ENCODE results near the gene CYP2W1. TPM values are rescaled to one million over a fixed set of nuclear protein-coding genes. Genes with fewer than 3 reads are reported as not detected.

The CYP2W1 gene
- total and polyA plus RNA-seq, 10 of the 15 experiments (the other 5 are each of a cell fraction or from before 2014, with no cell fraction given), result not detected

- Histone ChIP-seq H3K4me2 (ENCODE audit: control insufficient read depth, insufficient read depth) (no peak overlapping the region), H3K9me3 (replicated peaks; ENCODE audit: control insufficient read depth, insufficient read depth, low read length) (no peaks in the 10 kb centered on the region), H3K4me3 (no peak overlapping the region), H3K27me3 (replicated peaks in 1 of 2; ENCODE audit: control insufficient read depth in 2 of 2, insufficient read depth in 2 of 2, low read length in 1 of 2) (no peaks in the 10 kb centered on the region), H3K9ac (ENCODE audit: control insufficient read depth, insufficient read depth, low read length) (no peak overlapping the region), H4K20me1 (ENCODE audit: control insufficient read depth, insufficient read depth) (no peaks in the 10 kb centered on the region), H3K79me2 (ENCODE audit: control insufficient read depth, insufficient read depth, low read length) (no peaks in the 10 kb centered on the region), H3K4me1 (ENCODE audit: control insufficient read depth, insufficient read depth, low read length) (peaks cover 9% of the 10 kb centered on the region), H2AFZ (ENCODE audit: control insufficient read depth, low read depth, low read length) (no peak overlapping the region), H3K36me3 (ENCODE audit: control insufficient read depth in 2 of 2, insufficient read depth in 2 of 2, low read length in 1 of 2) (peaks cover 3 to 9% of the 10 kb centered on the region in 2 experiments; a peak in 3 of 4 replicates), H3K27ac (ENCODE audit: control insufficient read depth, insufficient read depth) (no peak overlapping the region)
- DNase-seq (ENCODE audit: low read depth, low spot score), result no peak
- SMC1A ChIA-PET (ENCODE audit: uncharacterized antibody, unreplicated experiment), result interaction anchor here (0.9 to 6.2 kb wide), 13 partner anchors 16 to 188 kb away, joined by 3 to 121 read pairs (median 18); partner anchors contain the start of genes GPER1 and GPR146
- TF ChIP-seq TCF12 (IDR thresholded peaks at IDR 0.05; ENCODE audit: low read depth, low read length) (0 out of 2 replicates have a peak, but pooled peaks have one; percentile 25), ZBTB4 (CRISPR knock-in tag; IDR thresholded peaks at IDR 0.05) (no peak)
- 49% methylated on average over 28 of the region's 28 CpGs for WGBS (ENCODE audit: insufficient coverage, insufficient replicate concordance, low lambda C conversion rate, missing lambda C conversion rate)
- POLR2A ChIA-PET, result interaction anchor here (1.1 to 3.6 kb wide), 3 partner anchors 16 to 91 kb away, joined by 3 to 29 read pairs (median 14); no protein-coding TSS in a partner anchor
- intact Hi-C loops (cut with micrococcal nuclease; ENCODE audit: unreplicated experiment), result loop anchor here (5.0 kb wide), 1 partner anchor 93 kb away; the partner anchor contains the start of gene GPER1
- FAIRE-seq, result no peak
- RAD21 ChIA-PET (ENCODE audit: unreplicated experiment), result interaction anchor here (0.6 to 4.8 kb wide), 15 partner anchors 11 to 251 kb away, joined by 3 to 196 read pairs (median 10); partner anchors contain the start of genes COX19 and GPR146
- BruUV-seq (replicated peaks), result no TSS peak
- no peak for ATAC-seq
- in situ Hi-C loops (cut with MboI), result loop anchor here (5.0 kb wide), 2 partner anchors 68 to 183 kb away; no protein-coding TSS in a partner anchor
- CTCF ChIA-PET, result interaction anchor here (0.9 to 9.3 kb wide), 16 partner anchors 19 to 188 kb away, joined by 3 to 280 read pairs (median 27); partner anchors contain the start of genes COX19 and GPR146
These were observed 11.8 kb downstream of the CYP2W1 start for GRCh38 chr7:994592-995308.
